Smooth muscle cell of the brain vasculature (primary cell): ENCODE measurements around the gene LINGO3.

Experiments used
- DNase-seq: peaks from one replicate; pipeline ENCODE4 v3.0.0-alpha.2; 2012; ENCODE audit warnings: low read depth, low spot score

LINGO3 gene

GRCh38 chr19:2307518-2308012 lies 389 bp downstream of the LINGO3 start:
- no peak for DNase-seq

GRCh38 chr19:2306971-2307370 lies 983 bp downstream of the LINGO3 start:
- DNase-seq = no peak

DNA sequence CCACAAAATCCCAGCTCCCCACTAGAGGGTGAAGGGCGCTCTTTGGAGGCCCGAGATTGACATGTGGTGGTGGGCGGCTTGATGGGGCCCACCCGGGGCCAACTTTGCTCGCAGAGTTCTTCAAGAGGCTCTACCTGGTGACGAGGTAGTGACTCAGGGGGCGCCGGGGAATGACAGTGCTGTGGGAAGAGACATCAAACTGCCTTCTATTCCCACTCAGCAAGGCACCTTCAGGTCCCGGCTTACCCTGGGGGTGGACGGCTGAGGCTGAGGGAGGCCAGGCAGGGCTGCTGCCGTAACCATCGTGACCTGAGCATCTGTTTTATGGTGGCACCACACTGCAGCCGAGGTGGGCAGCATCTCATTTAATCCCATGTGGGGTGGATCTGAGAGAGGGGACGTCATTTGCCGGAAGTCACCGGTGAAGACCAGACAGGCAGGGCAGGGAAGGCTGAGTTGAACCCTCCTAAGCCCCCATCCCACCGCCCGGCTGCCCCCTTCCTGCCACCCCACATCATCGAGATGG lies 1.6 kb downstream of the LINGO3 start:
- no peak for DNase-seq

DNA sequence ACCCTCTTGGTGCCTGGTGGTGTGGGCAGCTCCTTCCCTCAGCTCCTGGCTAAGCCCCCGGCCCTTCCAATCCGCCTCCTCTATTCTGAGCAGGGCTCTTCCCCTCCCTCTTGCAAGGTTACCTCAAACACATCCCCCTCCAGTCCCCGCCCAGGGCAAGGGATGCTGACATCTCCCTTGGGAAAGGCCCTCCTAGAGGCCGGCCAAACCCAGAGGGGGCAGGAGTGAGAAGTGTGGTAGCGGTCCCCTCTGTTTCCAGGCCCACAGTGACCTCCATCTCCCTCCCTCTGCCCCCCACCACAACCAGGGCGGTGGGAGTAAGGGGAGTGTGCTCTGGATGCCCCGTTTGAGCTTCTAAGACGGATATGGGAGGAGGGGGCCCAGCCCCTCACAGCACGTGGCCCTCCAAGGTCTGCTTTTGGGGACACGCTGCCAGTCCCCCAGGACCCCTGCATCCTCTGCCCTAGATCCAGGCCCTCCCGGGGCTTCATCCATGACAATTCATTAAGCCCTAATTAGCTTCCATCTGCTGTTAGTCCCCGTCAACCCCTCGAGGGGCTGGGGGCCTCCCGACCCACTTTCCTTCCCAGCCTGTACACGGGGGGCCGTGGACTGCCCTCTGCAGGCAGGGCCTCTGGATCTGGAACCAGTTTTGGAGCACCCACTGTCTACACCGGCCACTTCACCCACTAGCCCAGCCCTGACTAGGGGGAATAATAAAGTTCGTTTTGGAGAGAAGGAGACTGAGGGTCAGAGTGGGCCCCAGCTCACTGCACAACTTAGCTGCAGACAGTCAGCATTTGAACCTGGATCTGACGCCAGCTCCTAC lies 2.3 kb downstream of the LINGO3 start:
- no peak for DNase-seq

- DNase-seq = no peak
Measured at GRCh38 chr19:2303211-2303798, 4.6 kb downstream of the LINGO3 start.

DNA sequence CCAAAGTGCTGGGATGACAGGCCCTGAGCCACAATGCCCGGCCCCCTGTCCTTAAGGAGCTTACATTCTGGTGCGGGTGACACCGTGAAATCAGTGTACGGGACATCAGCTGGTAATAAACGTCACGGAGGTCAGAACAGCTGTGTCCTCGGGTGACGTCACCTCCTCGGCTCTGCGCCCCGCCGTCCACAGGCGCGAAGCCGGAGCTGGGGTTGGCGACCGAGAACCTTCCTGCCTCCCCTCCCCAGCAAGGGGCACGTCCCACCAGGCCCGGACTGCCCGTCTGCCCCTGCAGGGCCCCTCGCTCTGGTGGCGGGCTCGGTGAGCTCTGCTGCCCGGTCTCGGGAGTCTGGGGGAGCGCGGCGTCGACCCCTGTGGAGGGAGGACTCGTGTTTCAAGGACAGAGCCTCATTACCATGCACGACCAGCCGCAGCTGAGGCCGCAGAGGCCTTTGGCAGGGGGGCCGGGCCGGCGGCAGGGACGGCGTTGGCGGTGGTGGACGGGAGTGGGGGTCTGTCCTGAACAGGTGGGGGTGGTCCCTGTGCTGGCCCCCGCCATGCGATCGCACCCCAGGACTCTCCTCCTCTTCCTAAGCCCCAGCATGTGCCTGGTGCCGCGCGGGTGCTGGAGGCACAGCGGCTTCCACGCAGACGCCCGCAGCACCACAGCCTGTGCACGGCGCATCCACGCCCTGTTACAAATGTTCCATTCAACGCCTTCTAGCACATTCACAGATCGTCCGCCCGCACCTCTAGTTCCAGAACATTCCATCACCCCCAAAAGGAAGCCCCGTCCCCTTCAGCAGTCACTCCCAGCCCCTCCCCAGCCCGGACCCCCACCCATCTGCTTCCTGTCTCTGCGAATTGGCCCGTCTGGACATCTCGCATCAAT lies 5.4 kb downstream of the LINGO3 start:
- DNase-seq = no peak

DNA sequence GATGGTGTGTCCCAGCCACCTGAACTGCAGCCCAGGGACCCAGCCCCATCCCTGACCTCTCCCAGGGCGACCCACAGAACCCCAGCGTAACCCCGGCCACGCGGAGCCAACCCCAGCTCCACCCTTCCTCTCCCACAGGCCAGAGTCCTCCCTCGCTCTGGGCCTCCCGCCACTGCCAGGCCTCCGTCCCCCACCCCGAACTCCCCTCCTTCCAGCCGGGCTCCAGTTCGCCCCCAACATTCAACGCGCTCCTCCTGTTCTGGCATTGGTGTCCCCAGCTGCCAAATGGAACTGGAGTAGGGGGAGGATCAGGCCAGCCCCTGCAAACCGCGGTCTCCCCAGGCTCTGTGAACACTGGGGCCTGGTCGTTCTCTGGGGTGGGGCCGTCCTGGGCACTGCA lies 7.4 kb downstream of the LINGO3 start:
- DNase-seq = no peak

GRCh38 chr19:2296141-2296540 lies 11.8 kb downstream of the LINGO3 start:
- DNase-seq = no peak

DNA sequence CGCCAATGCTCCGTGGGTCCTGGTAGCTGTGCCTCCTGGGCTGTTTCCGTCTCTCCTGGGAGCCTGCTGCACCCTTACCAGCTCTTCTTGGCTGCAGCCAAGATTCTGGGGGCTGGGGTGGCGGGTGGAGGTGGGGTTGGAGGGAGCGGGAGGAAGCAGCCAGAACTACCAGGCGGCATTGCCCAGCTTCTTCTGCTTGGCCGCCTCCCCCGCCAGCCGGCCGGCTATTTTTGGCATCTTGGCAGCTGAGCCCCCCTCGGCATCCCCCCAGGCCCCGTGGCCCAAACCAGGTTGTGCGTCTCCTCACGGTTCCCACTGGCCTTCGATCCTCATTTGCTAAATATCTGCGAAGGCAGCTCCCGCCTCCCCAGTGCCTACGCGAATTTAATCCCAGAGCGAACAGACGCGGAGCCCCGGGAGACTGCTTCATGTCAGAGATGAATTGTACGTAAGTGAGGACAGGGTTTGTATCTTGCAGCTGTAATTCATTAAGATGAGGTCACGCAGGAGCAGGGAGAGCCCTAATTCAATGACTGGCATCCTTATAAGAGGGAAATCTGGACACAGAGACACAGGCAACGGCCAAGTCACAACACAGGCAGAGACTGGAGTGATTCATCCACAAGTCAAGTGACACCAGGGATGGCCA lies 13.1 kb downstream of the LINGO3 start:
- no peak for DNase-seq

GRCh38 chr19:2291185-2291751 lies 16.7 kb downstream of the LINGO3 start:
- no peak for DNase-seq

DNA sequence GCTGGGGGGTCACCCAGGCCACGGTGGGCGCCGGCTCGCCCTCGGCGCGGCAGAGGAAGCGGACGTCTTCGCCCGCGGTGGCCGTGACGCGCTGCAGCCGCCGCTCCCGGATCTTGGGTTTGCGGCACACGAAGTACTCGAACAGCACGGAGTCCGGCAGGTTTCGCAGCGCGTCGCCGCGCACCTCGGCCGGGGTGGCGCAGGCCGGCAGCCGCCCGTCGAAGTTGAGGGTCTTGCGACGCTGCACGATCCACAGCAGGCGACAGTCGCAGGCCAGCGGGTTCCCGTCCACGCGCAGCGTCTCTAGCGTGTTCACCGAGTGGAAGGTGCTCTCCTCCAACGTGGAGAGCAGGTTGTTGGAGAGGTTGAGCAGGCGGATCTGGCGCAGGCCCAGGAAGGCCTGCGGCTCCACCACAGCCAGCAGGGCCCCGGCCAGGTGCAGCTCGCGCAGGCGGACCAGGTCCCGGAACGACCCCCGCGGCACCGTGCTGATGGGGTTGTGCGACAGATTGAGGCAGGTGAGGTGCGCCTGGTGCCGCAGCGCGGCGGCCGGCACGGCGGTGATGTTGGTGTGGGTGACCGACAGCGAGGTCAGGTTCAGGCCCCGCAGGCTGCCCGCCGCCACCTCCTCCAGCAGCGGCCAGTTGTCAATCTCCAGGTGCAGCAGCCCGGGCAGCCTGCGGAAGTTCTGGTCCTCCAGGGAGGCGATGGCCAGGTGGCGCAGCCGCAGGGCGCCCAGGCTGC lies 17.3 kb downstream of the LINGO3 start:
- no peak for DNase-seq

DNA sequence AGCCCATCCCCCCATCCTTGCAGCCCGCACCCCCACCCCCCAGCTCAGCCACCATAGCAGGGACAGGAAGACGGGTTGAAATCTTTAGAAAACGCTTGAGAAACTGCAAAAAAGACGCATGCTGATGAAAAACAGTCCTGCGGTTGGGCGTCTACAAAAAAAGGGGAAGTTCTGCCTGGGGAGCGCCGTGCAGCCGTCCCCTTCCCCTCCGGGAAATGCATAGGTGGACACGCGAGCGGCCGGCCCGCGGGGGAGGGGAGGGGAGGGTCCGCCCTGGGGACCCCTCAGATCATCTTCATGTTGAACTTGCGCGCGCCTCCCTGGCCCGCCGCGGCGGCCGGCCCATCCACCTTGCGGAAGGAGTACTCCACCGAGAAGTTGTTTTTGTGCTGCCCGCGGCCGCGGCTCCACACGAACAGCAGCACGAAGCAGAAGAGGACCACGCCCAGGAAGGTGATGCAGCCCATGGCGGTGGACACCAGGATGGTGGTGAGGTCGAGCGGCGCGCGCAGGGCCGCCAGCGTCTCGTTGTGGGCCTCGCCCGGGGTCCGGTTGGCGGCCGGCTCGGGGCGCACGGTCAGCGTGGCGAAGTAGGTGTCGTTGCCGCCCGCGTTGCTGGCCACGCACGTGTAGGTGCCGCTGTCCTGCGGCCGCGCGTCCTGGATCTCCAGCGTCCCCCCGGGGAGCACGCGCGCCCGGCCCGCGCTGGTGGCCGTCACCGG lies 18.1 kb downstream of the LINGO3 start:
- no peak for DNase-seq

- no peak for DNase-seq
Measured at GRCh38 chr19:2288818-2289713, 18.9 kb downstream of the LINGO3 start.

GRCh38 chr19:2288338-2288817 lies 19.6 kb downstream of the LINGO3 start:
- no peak for DNase-seq

DNA sequence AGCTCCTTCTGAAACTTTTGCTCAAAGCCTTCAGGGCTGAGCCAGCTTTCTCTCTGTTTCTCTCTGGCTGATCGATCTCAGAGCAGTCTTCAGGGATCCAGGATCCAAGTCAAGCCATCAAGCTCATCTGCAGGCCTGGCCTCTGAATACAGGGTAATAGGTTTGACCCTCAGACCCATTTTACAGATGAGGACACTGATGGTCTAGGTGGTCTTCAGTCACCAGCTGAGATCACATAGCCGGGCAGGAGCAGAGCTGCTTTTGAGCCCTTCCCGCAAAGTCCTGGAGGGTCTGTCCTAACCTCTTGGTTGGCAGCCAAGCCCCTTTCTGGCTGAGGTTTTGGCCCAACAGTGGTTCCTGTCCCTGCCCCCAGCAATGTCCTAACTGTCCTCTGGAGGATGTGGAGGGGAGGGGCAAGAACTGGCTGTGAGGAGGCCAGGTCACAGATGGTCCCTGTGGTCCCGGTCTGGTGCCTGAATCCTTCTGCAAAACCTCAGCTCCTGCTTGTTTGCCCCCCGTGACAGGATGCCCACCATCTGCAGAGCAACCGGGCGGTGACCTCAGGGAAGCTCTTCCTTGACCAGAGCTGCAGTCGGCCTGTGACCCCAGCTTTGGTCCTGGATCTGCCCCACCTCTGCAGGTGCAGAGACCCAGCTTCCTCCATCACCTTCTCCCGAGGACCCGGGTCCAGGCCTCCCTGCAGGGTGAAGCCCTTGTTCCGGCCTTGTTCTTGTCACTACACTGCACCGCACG lies 20.2 kb downstream of the LINGO3 start:
- no peak for DNase-seq

DNA sequence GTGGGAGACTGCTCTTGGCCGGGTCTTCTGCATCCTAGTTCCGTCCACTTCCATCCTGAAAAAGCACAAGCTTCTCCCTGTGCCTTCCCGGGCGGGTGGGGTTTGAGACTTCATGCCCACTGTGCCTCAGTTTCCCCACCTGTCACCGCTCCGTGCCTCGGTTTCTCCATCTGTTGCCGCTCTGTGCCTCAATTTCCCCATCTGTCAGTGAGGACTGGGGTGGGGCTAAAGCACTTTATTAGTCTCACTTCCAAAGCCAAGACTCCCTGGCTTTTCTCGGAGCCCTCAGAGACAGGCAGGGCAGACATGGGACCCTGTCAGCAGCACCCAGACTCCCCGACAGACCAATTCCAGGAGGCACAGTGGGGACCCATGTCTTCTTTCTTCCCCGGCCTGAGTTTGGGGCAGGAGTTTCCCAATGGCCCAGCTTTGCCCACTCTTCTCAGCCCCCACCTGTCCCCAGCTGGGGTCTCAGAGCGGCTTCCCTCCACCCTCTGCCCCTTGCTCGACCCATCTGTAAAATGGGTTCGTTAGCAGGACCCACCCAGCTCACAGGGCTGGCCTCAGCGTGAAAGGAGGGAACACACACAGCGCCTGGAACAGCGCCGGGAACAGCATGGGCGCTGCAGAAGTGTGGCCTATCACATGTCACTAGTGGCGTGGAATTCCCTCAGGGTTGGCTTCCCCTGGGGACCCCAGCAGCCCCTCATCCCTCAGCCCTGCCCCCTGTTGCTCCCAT lies 21.4 kb downstream of the LINGO3 start:
- no peak for DNase-seq
